Measurements from ENCODE around the gene PKP1. TPM values are rescaled to one million over a fixed set of nuclear protein-coding genes. Genes with fewer than 3 reads are reported as not detected.
A peak's percentile ranks its signal among the peaks of the same experiment; 100 is the strongest.
"Not testable (repeated sequence)": the region's sequence is repeated elsewhere in the genome, so short reads cannot be mapped to it uniquely, and the experiment has no call there.

PKP1 gene
- under 1 TPM in 2 of 4 donors, not detected in 2; 0.03 to 0.22 TPM for total RNA-seq
- 0.02 TPM for polyA plus RNA-seq
- long read RNA-seq, donor 1 = 0 reads
- long read RNA-seq, donor 2 = 0 reads
- long read RNA-seq, donor 3 = 0 reads
- long read RNA-seq, donor 4 = 0 reads

- ATAC-seq (peak; percentile 67 to 72), DNase-seq (peak in 1 of 3 donors; percentile 40)
- WGBS = 4% methylated on average over 55 of the region's 55 CpGs
- intact Hi-C loops (cut with DNase I) = no loop called here
- no peak within 1 kb of the TSS for H3K27ac ChIP-seq (ENCODE audit: low read length)
- no peaks in the 10 kb centered on the region for H3K27me3 ChIP-seq (ENCODE audit: control insufficient read depth, insufficient read depth)
- H3K9me3 ChIP-seq (ENCODE audit: control insufficient read depth, low read length) = no peaks in the 10 kb centered on the region
- no peak within 1 kb of the TSS for H3K4me3 ChIP-seq (ENCODE audit: low read length)
- H3K4me1 ChIP-seq (ENCODE audit: control insufficient read depth, insufficient read depth, low read length) = no peaks in the 10 kb centered on the region
Measured at GRCh38 chr1:201282931-201283829, at the start of gene PKP1. PKP1 (plus strand) TSS chr1:201283506; CDS start chr1:201283703, 197 bp downstream.

- intact Hi-C loops (cut with DNase I); H3K4me1 ChIP-seq (ENCODE audit: control insufficient read depth, insufficient read depth, low read length); H3K9me3 ChIP-seq (ENCODE audit: control insufficient read depth, low read length); DNase-seq; ATAC-seq; H3K4me3 ChIP-seq (ENCODE audit: low read length); H3K27me3 ChIP-seq (ENCODE audit: control insufficient read depth, insufficient read depth); H3K27ac ChIP-seq (ENCODE audit: low read length): not testable (repeated sequence)
- 76% methylated on average over 9 of the region's 11 CpGs for WGBS
Measured at GRCh38 chr1:201239646-201240045, 43.7 kb upstream of the PKP1 start.

DNA sequence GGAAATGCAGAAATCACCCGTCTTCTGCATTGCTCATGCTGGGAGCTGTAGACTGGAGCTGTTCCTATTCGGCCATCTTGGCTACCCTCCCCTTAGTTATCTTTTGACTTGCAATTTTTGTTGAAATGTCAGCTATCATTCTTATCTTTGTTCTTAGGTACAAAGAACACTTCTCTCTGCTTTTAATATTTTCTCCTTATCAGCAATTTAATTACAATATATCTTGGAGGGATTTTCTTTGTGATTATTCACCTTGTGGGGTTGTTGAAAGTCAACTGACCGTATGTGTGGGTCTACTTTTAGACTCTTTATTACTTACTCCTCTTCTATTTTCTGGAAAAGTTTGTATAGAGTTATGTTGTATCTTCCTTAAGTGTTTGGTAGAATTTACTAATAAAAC is 43.1 kb upstream of the PKP1 start:
- WGBS = 93% methylated on average over 3 of the region's 3 CpGs
- no peak overlapping the region for H3K27ac ChIP-seq (ENCODE audit: low read length)
- DNase-seq (no peak), ATAC-seq (no peak)
- H3K4me3 ChIP-seq (ENCODE audit: low read length) = no peak overlapping the region
- H3K9me3 ChIP-seq (ENCODE audit: control insufficient read depth, low read length) = no peaks in the 10 kb centered on the region
- peaks cover 2% of the 10 kb centered on the region for H3K27me3 ChIP-seq (ENCODE audit: control insufficient read depth, insufficient read depth)
- intact Hi-C loops (cut with DNase I) = no loop called here
- no peaks in the 10 kb centered on the region for H3K4me1 ChIP-seq (ENCODE audit: control insufficient read depth, insufficient read depth, low read length)

- no peaks in the 10 kb centered on the region for H3K9me3 ChIP-seq (ENCODE audit: control insufficient read depth, low read length)
- DNase-seq (no peak), ATAC-seq (no peak)
- peaks cover 2% of the 10 kb centered on the region for H3K27me3 ChIP-seq (ENCODE audit: control insufficient read depth, insufficient read depth)
- intact Hi-C loops (cut with DNase I) = no loop called here
- no peak overlapping the region for H3K4me3 ChIP-seq (ENCODE audit: low read length)
- no peak overlapping the region for H3K27ac ChIP-seq (ENCODE audit: low read length)
- WGBS = 59% methylated on average over 2 of the region's 2 CpGs
- no peaks in the 10 kb centered on the region for H3K4me1 ChIP-seq (ENCODE audit: control insufficient read depth, insufficient read depth, low read length)
Measured at GRCh38 chr1:201241736-201242135, 41.6 kb upstream of the PKP1 start.

DNA sequence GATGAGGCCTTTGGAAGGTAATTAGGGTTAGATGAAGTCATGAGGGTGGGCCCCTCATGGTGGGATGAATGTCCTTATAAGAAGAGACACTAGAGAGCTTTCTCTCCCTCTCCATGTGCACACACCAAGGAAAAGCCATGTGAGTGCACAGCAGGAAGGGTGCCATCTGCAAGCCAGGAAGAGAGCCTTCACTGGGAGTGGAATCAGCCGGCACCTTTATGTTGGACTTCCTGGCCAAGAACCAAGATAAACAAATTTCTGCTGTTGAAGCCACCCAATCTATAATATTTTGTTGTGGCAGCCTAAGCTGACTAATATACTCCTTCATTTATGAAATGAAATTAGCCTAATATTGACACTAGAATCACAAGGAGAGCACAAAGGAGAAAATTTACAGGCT is 38.2 kb upstream of the PKP1 start:
- WGBS = 39% methylated on average over 1 of the region's 1 CpG
- Histone ChIP-seq H3K27me3 (ENCODE audit: control insufficient read depth, insufficient read depth) (peaks cover 2% of the 10 kb centered on the region), H3K27ac (ENCODE audit: low read length) (no peak overlapping the region), H3K9me3 (ENCODE audit: control insufficient read depth, low read length) (no peaks in the 10 kb centered on the region), H3K4me1 (ENCODE audit: control insufficient read depth, insufficient read depth, low read length) (no peaks in the 10 kb centered on the region), H3K4me3 (ENCODE audit: low read length) (no peak overlapping the region)
- ATAC-seq (no peak), DNase-seq (no peak)
- intact Hi-C loops (cut with DNase I) = no loop called here

GRCh38 chr1:201248721-201249559 is 34.4 kb upstream of the PKP1 start:
- H3K9me3 ChIP-seq (ENCODE audit: control insufficient read depth, low read length) = no peaks in the 10 kb centered on the region
- ATAC-seq (no peak), DNase-seq (no peak)
- H3K27ac ChIP-seq (ENCODE audit: low read length) = no peak overlapping the region
- H3K4me3 ChIP-seq (ENCODE audit: low read length) = no peak overlapping the region
- no peaks in the 10 kb centered on the region for H3K27me3 ChIP-seq (ENCODE audit: control insufficient read depth, insufficient read depth)
- WGBS = 89% methylated on average over 14 of the region's 14 CpGs
- intact Hi-C loops (cut with DNase I) = no loop called here
- H3K4me1 ChIP-seq (ENCODE audit: control insufficient read depth, insufficient read depth, low read length) = no peaks in the 10 kb centered on the region

GRCh38 chr1:201250326-201251011 is 32.8 kb upstream of the PKP1 start:
- Histone ChIP-seq H3K4me1 (ENCODE audit: control insufficient read depth, insufficient read depth, low read length) (no peaks in the 10 kb centered on the region), H3K4me3 (ENCODE audit: low read length) (no peak overlapping the region), H3K9me3 (ENCODE audit: control insufficient read depth, low read length) (no peaks in the 10 kb centered on the region), H3K27ac (ENCODE audit: low read length) (no peak overlapping the region), H3K27me3 (ENCODE audit: control insufficient read depth, insufficient read depth) (no peaks in the 10 kb centered on the region)
- ATAC-seq (no peak), DNase-seq (no peak)
- WGBS = 69% methylated on average over 10 of the region's 10 CpGs
- intact Hi-C loops (cut with DNase I) = loop anchor here (5.0 to 10.0 kb wide), 5 partner anchors 97 to 157 kb away; no protein-coding TSS in a partner anchor

DNA sequence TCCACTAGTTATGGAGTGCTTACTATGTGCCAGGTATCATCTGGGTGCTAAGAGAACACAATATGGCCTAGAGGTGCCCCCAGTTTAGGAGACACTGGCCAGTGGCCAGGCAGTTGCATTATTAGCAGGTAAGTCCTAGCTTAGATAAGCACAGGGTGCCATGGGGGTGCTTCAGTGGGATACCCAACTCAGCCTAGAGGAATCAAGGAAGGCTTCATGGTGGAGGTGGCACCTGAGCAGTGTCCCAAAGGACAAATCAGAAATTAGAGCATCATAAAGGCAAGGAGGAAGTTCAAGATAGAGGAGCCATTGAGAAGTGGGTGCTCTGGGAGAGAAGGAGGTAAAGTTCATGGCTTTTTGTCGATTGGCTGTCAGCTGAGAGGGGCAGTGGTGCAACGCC is 31.9 kb upstream of the PKP1 start:
- Histone ChIP-seq H3K27me3 (ENCODE audit: control insufficient read depth, insufficient read depth) (no peaks in the 10 kb centered on the region), H3K4me1 (ENCODE audit: control insufficient read depth, insufficient read depth, low read length) (no peaks in the 10 kb centered on the region), H3K27ac (ENCODE audit: low read length) (no peak overlapping the region), H3K4me3 (ENCODE audit: low read length) (no peak overlapping the region), H3K9me3 (ENCODE audit: control insufficient read depth, low read length) (no peaks in the 10 kb centered on the region)
- DNase-seq (no peak), ATAC-seq (no peak)
- WGBS = 83% methylated on average over 2 of the region's 2 CpGs
- intact Hi-C loops (cut with DNase I) = loop anchor here (5.0 to 10.0 kb wide), 5 partner anchors 96 to 156 kb away; no protein-coding TSS in a partner anchor

- H3K4me1 ChIP-seq (ENCODE audit: control insufficient read depth, insufficient read depth, low read length) = no peaks in the 10 kb centered on the region
- WGBS = 67% methylated on average over 11 of the region's 11 CpGs
- intact Hi-C loops (cut with DNase I) = loop anchor here (5.0 to 10.0 kb wide), 5 partner anchors 95 to 155 kb away; no protein-coding TSS in a partner anchor
- H3K9me3 ChIP-seq (ENCODE audit: control insufficient read depth, low read length) = no peaks in the 10 kb centered on the region
- DNase-seq = no peak
- no peaks in the 10 kb centered on the region for H3K27me3 ChIP-seq (ENCODE audit: control insufficient read depth, insufficient read depth)
- no peak for ATAC-seq
- no peak overlapping the region for H3K4me3 ChIP-seq (ENCODE audit: low read length)
- H3K27ac ChIP-seq (ENCODE audit: low read length) = no peak overlapping the region
Measured at GRCh38 chr1:201251851-201252430, 31.4 kb upstream of the PKP1 start.

DNA sequence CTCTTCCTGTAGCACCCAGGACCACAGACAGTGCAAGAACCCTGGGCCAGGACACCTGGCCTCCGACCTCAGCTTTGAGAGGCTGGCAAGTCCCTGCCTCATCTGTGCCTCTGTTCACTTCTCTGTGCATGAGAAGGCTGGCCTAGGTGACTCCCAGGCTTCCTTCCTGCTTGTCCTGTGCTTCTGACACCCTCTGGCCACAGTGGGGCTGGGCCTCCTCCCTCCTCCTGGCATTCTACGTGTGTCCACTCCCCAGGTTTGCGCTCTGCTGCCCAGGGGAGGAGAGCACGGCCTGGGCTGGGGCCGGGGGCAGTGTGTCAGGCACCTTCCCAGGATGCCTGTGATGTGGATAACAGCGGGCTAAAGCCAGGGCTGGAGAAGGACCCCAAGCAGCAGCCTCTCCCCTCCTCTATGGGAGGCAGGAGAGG is 30.3 kb upstream of the PKP1 start:
- DNase-seq (no peak), ATAC-seq (no peak)
- Histone ChIP-seq H3K4me1 (ENCODE audit: control insufficient read depth, insufficient read depth, low read length) (no peaks in the 10 kb centered on the region), H3K4me3 (ENCODE audit: low read length) (no peak overlapping the region), H3K9me3 (ENCODE audit: control insufficient read depth, low read length) (no peaks in the 10 kb centered on the region), H3K27me3 (ENCODE audit: control insufficient read depth, insufficient read depth) (no peaks in the 10 kb centered on the region), H3K27ac (ENCODE audit: low read length) (no peak overlapping the region)
- WGBS = 80% methylated on average over 6 of the region's 6 CpGs
- intact Hi-C loops (cut with DNase I) = loop anchor here (5.0 to 10.0 kb wide), 5 partner anchors 94 to 154 kb away; no protein-coding TSS in a partner anchor

All from right cardiac atrium (tissue), 5 donors.